Measurements from ENCODE around the gene SMARCAL1. TPM values are rescaled to one million over a fixed set of nuclear protein-coding genes. Genes with fewer than 3 reads are reported as not detected.

The SMARCAL1 gene
- total and polyA plus RNA-seq, 2 experiments from 2014 or later = 19.2 to 28.7 TPM

- H3K4me3 ChIP-seq = no peak overlapping the region
- H3K27me3 ChIP-seq = no peaks in the 10 kb centered on the region
- TF ChIP-seq, protein P1, sequence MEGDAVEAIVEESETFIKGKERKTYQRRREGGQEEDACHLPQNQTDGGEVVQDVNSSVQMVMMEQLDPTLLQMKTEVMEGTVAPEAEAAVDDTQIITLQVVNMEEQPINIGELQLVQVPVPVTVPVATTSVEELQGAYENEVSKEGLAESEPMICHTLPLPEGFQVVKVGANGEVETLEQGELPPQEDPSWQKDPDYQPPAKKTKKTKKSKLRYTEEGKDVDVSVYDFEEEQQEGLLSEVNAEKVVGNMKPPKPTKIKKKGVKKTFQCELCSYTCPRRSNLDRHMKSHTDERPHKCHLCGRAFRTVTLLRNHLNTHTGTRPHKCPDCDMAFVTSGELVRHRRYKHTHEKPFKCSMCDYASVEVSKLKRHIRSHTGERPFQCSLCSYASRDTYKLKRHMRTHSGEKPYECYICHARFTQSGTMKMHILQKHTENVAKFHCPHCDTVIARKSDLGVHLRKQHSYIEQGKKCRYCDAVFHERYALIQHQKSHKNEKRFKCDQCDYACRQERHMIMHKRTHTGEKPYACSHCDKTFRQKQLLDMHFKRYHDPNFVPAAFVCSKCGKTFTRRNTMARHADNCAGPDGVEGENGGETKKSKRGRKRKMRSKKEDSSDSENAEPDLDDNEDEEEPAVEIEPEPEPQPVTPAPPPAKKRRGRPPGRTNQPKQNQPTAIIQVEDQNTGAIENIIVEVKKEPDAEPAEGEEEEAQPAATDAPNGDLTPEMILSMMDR (IDR thresholded peaks at IDR 0.05; ENCODE audit: low read depth, low read length) = no peak
- H3K36me3 ChIP-seq = no peaks in the 10 kb centered on the region
- no peak for DNase-seq (ENCODE audit: low read depth in 1 of 2, low spot score in 1 of 2)
- no peaks in the 10 kb centered on the region for H3K9me3 ChIP-seq (ENCODE audit: low read depth)
- no peak overlapping the region for H3K27ac ChIP-seq
- peaks cover 3% of the 10 kb centered on the region for H3K4me1 ChIP-seq (ENCODE audit: low read depth)
Measured at GRCh38 chr2:216493334-216493685, 81.0 kb downstream of the SMARCAL1 start.

GRCh38 chr2:216495656-216496055 lies 83.4 kb downstream of the SMARCAL1 start:
- peaks cover 13% of the 10 kb centered on the region for H3K4me1 ChIP-seq (ENCODE audit: low read depth)
- TF ChIP-seq, protein P1 (IDR thresholded peaks at IDR 0.05; ENCODE audit: low read depth, low read length) = no peak
- H3K27me3 ChIP-seq = peaks cover 3% of the 10 kb centered on the region
- no peak overlapping the region for H3K27ac ChIP-seq
- H3K36me3 ChIP-seq = peaks cover 12% of the 10 kb centered on the region
- no peaks in the 10 kb centered on the region for H3K9me3 ChIP-seq (ENCODE audit: low read depth)
- no peak overlapping the region for H3K4me3 ChIP-seq
- peak in 1 of 2 donors; percentile 55 for DNase-seq (ENCODE audit: low read depth in 1 of 2, low spot score in 1 of 2)

DNA sequence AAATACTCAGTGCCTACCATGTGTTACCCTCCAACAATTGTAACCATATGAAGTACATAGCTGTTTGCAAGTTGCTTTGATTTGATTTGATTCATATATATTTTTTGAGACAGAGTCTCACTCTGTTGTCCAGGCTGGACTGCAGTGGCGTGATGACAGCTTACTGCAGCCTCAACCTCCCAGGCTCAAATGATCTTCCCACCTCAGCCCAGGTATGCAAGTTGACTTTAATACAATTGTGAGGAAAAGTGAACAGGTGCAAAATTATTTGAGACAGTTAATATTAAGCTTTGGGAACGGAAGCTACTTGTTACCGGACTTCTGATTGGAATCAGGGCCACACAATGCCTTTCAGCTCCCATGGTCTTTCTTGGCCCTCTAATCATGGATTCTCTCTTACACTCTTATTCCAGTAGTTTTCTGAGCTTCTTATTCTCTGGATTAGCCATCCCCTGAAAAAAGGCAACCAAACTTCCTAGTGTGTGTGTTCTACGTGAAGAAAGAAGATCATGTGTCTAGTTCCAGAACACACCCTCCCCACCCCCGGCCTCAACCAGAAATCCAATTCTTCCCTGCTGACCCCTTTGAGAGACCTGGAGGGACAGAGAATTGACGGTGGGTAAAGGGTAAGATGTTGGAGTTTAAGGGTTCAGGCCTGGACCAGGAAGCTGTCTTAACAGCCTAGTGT lies 85.2 kb downstream of the SMARCAL1 start:
- Histone ChIP-seq H3K36me3 (peaks cover 31% of the 10 kb centered on the region), H3K9me3 (ENCODE audit: low read depth) (no peaks in the 10 kb centered on the region), H3K27ac (peak overlapping the region; percentile 96), H3K4me1 (ENCODE audit: low read depth) (peaks cover 17% of the 10 kb centered on the region), H3K4me3 (peak overlapping the region; percentile 99), H3K27me3 (peaks cover 3% of the 10 kb centered on the region)
- no peak for DNase-seq (ENCODE audit: low read depth in 1 of 2, low spot score in 1 of 2)
- TF ChIP-seq, protein P1 (IDR thresholded peaks at IDR 0.05; ENCODE audit: low read depth, low read length) = no peak

- Histone ChIP-seq H3K9me3 (ENCODE audit: low read depth) (no peaks in the 10 kb centered on the region), H3K4me1 (ENCODE audit: low read depth) (peaks cover 17% of the 10 kb centered on the region), H3K36me3 (peaks cover 31% of the 10 kb centered on the region), H3K27ac (peak overlapping the region; percentile 96), H3K4me3 (peak overlapping the region; percentile 99), H3K27me3 (peaks cover 3% of the 10 kb centered on the region)
- TF ChIP-seq, protein P1 (IDR thresholded peaks at IDR 0.05; ENCODE audit: low read depth, low read length) = no peak
- DNase-seq (ENCODE audit: low read depth in 1 of 2, low spot score in 1 of 2) = peak in 1 of 2 donors; percentile 15
Measured at GRCh38 chr2:216498070-216498378, 85.7 kb downstream of the SMARCAL1 start.

DNA sequence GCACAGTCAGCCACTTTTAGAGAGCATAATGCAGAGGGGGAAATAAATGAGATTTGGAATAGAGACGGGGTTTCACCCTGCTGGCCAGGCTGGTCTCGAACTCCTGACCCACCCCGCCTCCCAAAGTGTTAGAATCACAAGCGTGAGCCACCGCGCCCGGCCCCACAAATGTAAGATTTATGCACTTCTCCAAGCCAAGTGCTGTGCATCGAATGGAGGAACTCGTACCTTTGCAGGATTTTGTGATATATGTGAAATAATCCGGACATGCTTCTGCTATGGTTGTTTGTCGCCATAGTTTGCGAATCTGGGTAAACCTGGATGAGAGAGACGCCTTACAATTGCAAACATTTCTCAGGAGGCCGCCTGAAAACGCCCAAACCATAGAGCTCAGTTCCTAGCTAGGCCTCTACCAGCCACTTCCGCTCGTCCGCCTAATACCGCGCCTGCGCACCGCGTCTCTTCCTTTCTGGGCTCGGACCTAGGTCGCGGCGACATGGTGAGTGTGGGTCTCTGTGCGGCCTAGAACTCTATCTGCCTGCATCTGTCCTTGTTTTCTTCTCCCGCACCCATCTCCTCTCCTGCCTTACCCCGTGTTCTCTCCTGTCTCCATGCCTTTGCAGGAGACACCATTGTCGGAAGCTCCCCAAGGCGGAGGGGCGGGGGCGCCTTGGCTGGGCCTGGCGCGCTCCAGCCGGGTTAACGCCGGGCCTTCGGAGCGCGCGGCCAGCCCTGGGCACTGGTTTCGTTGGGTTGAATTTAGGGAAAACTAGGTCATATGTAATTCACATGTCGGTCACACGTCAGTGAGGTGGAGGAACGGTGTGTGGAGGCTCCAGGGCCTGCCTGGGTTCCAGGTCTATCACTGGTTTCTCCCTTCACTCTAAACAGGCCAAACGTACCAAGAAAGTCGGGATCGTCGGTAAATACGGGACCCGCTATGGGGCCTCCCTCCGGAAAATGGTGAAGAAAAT lies 86.4 kb downstream of the SMARCAL1 start, which contains the start of gene RPL37A:
Gene RPL37A (plus strand): TSS at position 466 of the 974 bp plus-strand sequence. CDS start 31 bp downstream, at position 497.
- Histone ChIP-seq H3K36me3 (peaks cover 34% of the 10 kb centered on the region), H3K4me3 (peak within 1 kb of the TSS; percentile 99), H3K27ac (peak within 1 kb of the TSS; percentile 96), H3K4me1 (ENCODE audit: low read depth) (peaks cover 17% of the 10 kb centered on the region), H3K27me3 (peaks cover 3% of the 10 kb centered on the region), H3K9me3 (ENCODE audit: low read depth) (no peaks in the 10 kb centered on the region)
- DNase-seq (ENCODE audit: low read depth in 1 of 2, low spot score in 1 of 2) = peak; percentile 96 to 98
- TF ChIP-seq, protein P1 (IDR thresholded peaks at IDR 0.05; ENCODE audit: low read depth, low read length) = no peak
